NCI-H524 (cell line): Measurements from ENCODE around the gene KCNMB2.
A peak's percentile ranks its signal among the peaks of the same experiment; 100 is the strongest.
"Not testable (repeated sequence)": the region's sequence is repeated elsewhere in the genome, so short reads cannot be mapped to it uniquely, and the experiment has no call there.

Experiments
- DNase-seq, 2 experiments: peaks; one replicate each; lab custom pipeline; 2025; lab: John Stamatoyannopoulos, UW

KCNMB2 gene

GRCh38 chr3:178808748-178809147 lies 272.5 kb downstream of the KCNMB2 start:
- no peak for DNase-seq

- DNase-seq, result peak in 1 of 2 experiments; percentile 33
These were observed 273.9 kb downstream of the KCNMB2 start for GRCh38 chr3:178810181-178810580.

GRCh38 chr3:178822722-178823121 lies 286.5 kb downstream of the KCNMB2 start:
- DNase-seq, result no peak

GRCh38 chr3:178823150-178823549 lies 286.9 kb downstream of the KCNMB2 start:
- no peak for DNase-seq

GRCh38 chr3:178823591-178824246 lies 287.5 kb downstream of the KCNMB2 start:
- no peak for DNase-seq

- DNase-seq, result peak; percentile 21 to 49
These were observed 290.3 kb downstream of the KCNMB2 start for GRCh38 chr3:178826435-178827123.

- DNase-seq, result peak; percentile 53 to 94
These were observed 291.1 kb downstream of the KCNMB2 start for GRCh38 chr3:178827285-178827856.

GRCh38 chr3:178833695-178834094 lies 297.5 kb downstream of the KCNMB2 start:
- DNase-seq, result peak in 1 of 2 experiments; percentile 22

- no peak for DNase-seq
These were observed 298.8 kb downstream of the KCNMB2 start for GRCh38 chr3:178835033-178835432.

GRCh38 chr3:178837512-178837911 lies 301.3 kb downstream of the KCNMB2 start:
- no peak for DNase-seq

GRCh38 chr3:178840586-178840985 lies 304.4 kb downstream of the KCNMB2 start:
- DNase-seq, result no peak

GRCh38 chr3:178841011-178841410 lies 304.8 kb downstream of the KCNMB2 start:
- no peak for DNase-seq

GRCh38 chr3:178844916-178845315 lies 308.7 kb downstream of the KCNMB2 start:
- DNase-seq, result no peak

GRCh38 chr3:178845420-178846118 lies 309.3 kb downstream of the KCNMB2 start:
- DNase-seq, result no peak

- DNase-seq, result no peak
These were observed 311.0 kb downstream of the KCNMB2 start for GRCh38 chr3:178847190-178847589.

GRCh38 chr3:178849199-178849910 lies 313.1 kb downstream of the KCNMB2 start:
- DNase-seq, result peak in 1 of 2 experiments; percentile 5

GRCh38 chr3:178850450-178851190 lies 314.4 kb downstream of the KCNMB2 start:
- DNase-seq, result no peak

GRCh38 chr3:178851564-178851963 lies 315.3 kb downstream of the KCNMB2 start:
- no peak for DNase-seq

- no peak for DNase-seq
These were observed 320.6 kb downstream of the KCNMB2 start for GRCh38 chr3:178856804-178857203.

- no peak for DNase-seq
These were observed 323.1 kb downstream of the KCNMB2 start for GRCh38 chr3:178859386-178859785.

- not testable (repeated sequence) for DNase-seq
These were observed 323.7 kb downstream of the KCNMB2 start for GRCh38 chr3:178859900-178860436.
